ENCODE data around the gene ZFPM1. TPM values are rescaled to one million over a fixed set of nuclear protein-coding genes. Genes with fewer than 3 reads are reported as not detected.

The ZFPM1 gene
- total RNA-seq, 2 experiments from 2014 or later: 15.8 to 19.3 TPM

GRCh38 chr16:88421301-88421700, 31.8 kb upstream of the ZFPM1 start:
- DNase-seq (no peak), ATAC-seq (no peak)
- ChIA-PET CTCF (no interaction called here), POLR2A (interaction anchor here (0.6 kb wide), 1 partner anchor 810 kb away, joined by 3 read pairs; no protein-coding TSS in a partner anchor)
- Mint-ChIP-seq H3K27me3 (ENCODE audit: low read depth) (peaks cover 7% of the 10 kb centered on the region), H3K36me3 (ENCODE audit: low read depth) (no peaks in the 10 kb centered on the region), H3K27ac (no peak overlapping the region), H3K4me3 (no peak overlapping the region), H3K4me1 (ENCODE audit: low read depth) (no peaks in the 10 kb centered on the region), H3K9me3 (ENCODE audit: insufficient read depth) (no peaks in the 10 kb centered on the region)

DNA sequence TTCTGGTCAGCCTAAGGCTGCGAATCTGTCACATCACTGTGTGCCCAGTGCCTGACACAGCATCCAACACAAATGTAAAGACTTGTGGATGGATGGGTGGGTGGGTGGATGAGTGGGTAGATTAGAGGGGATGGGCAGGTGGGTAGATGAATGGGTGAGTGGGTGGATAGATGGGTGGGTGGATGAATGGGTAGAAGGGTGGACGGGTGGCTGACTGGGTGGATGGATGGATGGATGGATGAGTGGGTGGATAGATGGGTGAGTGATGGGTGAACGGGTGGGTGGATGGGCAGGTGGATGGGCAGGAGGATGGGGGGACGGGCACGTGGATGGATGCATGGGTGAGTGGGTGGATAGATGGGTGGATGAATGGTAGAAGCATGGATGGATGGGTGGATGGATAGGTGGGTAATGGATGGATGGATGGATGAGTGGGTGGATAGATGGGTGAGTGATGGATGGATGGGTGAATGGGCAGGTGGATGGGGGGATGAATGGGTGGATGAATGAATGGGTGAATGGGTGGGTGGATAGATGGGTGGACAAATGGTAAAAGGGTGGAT, 31.1 kb upstream of the ZFPM1 start:
- no peak overlapping the region for H3K27ac Mint-ChIP-seq
- H3K4me1 Mint-ChIP-seq (ENCODE audit: low read depth): no peaks in the 10 kb centered on the region
- no peaks in the 10 kb centered on the region for H3K9me3 Mint-ChIP-seq (ENCODE audit: insufficient read depth)
- H3K4me3 Mint-ChIP-seq: no peak overlapping the region
- DNase-seq: no peak
- no peaks in the 10 kb centered on the region for H3K36me3 Mint-ChIP-seq (ENCODE audit: low read depth)
- ChIA-PET POLR2A (no interaction called here), CTCF (no interaction called here)
- H3K27me3 Mint-ChIP-seq (ENCODE audit: low read depth): peaks cover 7% of the 10 kb centered on the region
- no peak for ATAC-seq

DNA sequence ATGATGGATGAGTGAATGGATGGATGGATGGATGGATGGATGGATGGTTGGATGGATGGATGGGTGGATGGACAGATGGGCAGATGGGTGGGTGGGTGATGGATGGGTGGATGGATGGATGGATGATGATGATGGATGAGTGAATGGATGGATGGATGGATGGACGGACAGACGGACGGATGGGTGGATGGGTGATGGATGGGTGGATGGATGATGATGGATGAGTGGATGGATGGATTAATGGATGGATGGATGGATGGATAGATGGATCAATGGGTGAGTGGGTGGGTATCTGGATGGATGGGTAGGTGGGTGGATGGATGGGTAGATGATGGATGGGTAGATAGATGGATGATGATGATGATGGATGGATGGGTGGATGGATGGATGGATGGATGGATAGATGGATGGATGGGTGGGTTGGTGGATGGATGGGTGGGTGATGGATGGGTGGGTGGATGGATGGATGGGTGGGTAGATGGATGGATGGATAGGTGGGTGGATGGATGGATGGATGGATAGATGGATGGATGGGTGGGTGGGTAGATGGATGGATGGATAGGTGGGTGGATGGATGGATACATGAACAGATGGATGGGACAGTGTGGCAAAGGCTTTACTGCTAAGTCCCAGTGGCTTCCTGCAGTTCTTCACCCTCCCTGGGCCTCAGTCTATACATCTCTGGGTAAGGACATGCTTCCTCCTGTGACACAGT, 30.2 kb upstream of the ZFPM1 start:
- ATAC-seq (no peak), DNase-seq (no peak)
- Mint-ChIP-seq H3K4me1 (ENCODE audit: low read depth) (no peaks in the 10 kb centered on the region), H3K9me3 (ENCODE audit: insufficient read depth) (no peaks in the 10 kb centered on the region), H3K4me3 (no peak overlapping the region), H3K27ac (no peak overlapping the region), H3K27me3 (ENCODE audit: low read depth) (peaks cover 7% of the 10 kb centered on the region), H3K36me3 (ENCODE audit: low read depth) (no peaks in the 10 kb centered on the region)
- POLR2A ChIA-PET: no interaction called here
- CTCF ChIA-PET: no interaction called here

DNA sequence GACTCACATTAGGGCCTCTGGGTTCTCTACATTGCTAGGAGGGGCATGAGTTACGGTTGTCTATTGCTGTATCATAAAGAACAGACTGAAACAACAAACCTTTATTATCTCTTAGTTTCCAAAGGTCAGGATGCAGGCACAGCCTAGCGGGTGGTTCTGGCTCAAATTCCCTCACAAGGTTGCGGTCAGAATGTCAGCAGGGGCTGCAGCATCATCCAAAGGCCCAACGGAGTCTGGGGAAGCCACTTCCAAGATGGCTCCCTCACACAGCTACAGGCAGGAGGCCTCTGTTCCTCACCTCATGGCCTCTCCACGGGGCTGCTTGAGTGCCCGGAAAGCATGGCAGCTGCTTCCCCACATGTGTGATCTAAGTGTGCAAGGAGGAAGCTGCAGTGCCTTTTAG, 29.6 kb upstream of the ZFPM1 start:
- no peak overlapping the region for H3K27ac Mint-ChIP-seq
- no peak overlapping the region for H3K4me3 Mint-ChIP-seq
- ChIA-PET CTCF (no interaction called here), POLR2A (no interaction called here)
- no peak for ATAC-seq
- H3K9me3 Mint-ChIP-seq (ENCODE audit: insufficient read depth): no peaks in the 10 kb centered on the region
- peaks cover 7% of the 10 kb centered on the region for H3K27me3 Mint-ChIP-seq (ENCODE audit: low read depth)
- no peaks in the 10 kb centered on the region for H3K36me3 Mint-ChIP-seq (ENCODE audit: low read depth)
- no peaks in the 10 kb centered on the region for H3K4me1 Mint-ChIP-seq (ENCODE audit: low read depth)
- no peak for DNase-seq

GRCh38 chr16:88424587-88425235, 28.4 kb upstream of the ZFPM1 start:
- Mint-ChIP-seq H3K4me3 (no peak overlapping the region), H3K27ac (no peak overlapping the region), H3K9me3 (ENCODE audit: insufficient read depth) (no peaks in the 10 kb centered on the region), H3K27me3 (ENCODE audit: low read depth) (peaks cover 7% of the 10 kb centered on the region), H3K36me3 (ENCODE audit: low read depth) (no peaks in the 10 kb centered on the region), H3K4me1 (ENCODE audit: low read depth) (peaks cover 1% of the 10 kb centered on the region)
- DNase-seq (no peak), ATAC-seq (no peak)
- ChIA-PET POLR2A (interaction anchor here (0.9 kb wide), 1 partner anchor 468 kb away, joined by 3 read pairs; no protein-coding TSS in a partner anchor), CTCF (interaction anchor here (1.3 kb wide), 1 partner anchor 13 kb away, joined by 5 read pairs; no protein-coding TSS in a partner anchor)

- ChIA-PET CTCF (no interaction called here), POLR2A (no interaction called here)
- H3K36me3 Mint-ChIP-seq (ENCODE audit: low read depth): no peaks in the 10 kb centered on the region
- peaks cover 4% of the 10 kb centered on the region for H3K4me1 Mint-ChIP-seq (ENCODE audit: low read depth)
- H3K27ac Mint-ChIP-seq: no peak overlapping the region
- H3K4me3 Mint-ChIP-seq: no peak overlapping the region
- peaks cover 7% of the 10 kb centered on the region for H3K27me3 Mint-ChIP-seq (ENCODE audit: low read depth)
- H3K9me3 Mint-ChIP-seq (ENCODE audit: insufficient read depth): no peaks in the 10 kb centered on the region
- no peak for ATAC-seq
- DNase-seq: no peak
These were observed 27.1 kb upstream of the ZFPM1 start for GRCh38 chr16:88426018-88426417.

DNA sequence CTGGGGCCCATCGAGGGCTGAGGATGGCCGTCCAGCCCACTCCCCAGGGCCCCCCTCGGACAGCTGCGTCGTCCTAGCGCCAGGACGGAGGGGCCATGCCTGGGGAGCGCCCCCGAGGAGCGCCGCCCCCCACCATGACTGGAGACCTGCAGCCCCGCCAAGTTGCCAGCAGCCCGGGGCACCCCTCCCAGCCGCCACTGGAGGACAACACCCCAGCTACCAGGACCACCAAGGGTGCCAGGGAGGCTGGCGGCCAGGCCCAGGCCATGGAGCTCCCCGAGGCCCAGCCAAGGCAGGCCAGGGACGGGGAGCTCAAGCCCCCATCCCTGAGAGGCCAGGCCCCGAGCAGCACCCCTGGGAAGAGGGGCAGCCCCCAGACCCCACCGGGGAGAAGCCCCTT, 25.7 kb upstream of the ZFPM1 start:
- ATAC-seq (no peak), DNase-seq (no peak)
- peaks cover 10% of the 10 kb centered on the region for H3K27me3 Mint-ChIP-seq (ENCODE audit: low read depth)
- H3K27ac Mint-ChIP-seq: no peak overlapping the region
- ChIA-PET POLR2A (no interaction called here), CTCF (interaction anchor here (3.8 kb wide), 1 partner anchor 11 kb away, joined by 14 read pairs; no protein-coding TSS in a partner anchor)
- H3K9me3 Mint-ChIP-seq (ENCODE audit: insufficient read depth): no peaks in the 10 kb centered on the region
- H3K4me3 Mint-ChIP-seq: no peak overlapping the region
- H3K4me1 Mint-ChIP-seq (ENCODE audit: low read depth): peaks cover 8% of the 10 kb centered on the region
- H3K36me3 Mint-ChIP-seq (ENCODE audit: low read depth): no peaks in the 10 kb centered on the region

DNA sequence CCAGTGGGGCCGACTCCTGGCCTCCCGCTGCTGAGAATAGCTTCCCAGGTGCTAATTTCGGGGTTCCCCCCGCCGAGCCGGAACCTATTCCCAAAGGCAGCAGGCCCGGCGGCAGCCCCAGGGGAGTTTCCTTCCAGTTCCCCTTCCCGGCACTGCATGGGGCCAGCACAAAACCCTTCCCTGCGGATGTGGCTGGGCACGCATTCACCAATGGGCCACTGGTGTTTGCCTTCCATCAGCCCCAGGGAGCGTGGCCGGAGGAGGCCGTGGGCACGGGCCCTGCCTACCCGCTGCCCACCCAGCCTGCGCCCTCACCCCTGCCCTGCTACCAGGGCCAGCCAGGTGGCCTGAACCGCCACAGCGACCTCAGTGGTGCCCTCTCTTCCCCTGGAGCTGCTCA, 24.9 kb upstream of the ZFPM1 start:
- ATAC-seq: no peak
- POLR2A ChIA-PET: no interaction called here
- CTCF ChIA-PET: interaction anchor here (3.8 kb wide), 1 partner anchor 10 kb away, joined by 14 read pairs; no protein-coding TSS in a partner anchor
- Mint-ChIP-seq H3K27ac (no peak overlapping the region), H3K9me3 (ENCODE audit: insufficient read depth) (no peaks in the 10 kb centered on the region), H3K4me1 (ENCODE audit: low read depth) (peaks cover 8% of the 10 kb centered on the region), H3K27me3 (ENCODE audit: low read depth) (peaks cover 8% of the 10 kb centered on the region), H3K4me3 (no peak overlapping the region), H3K36me3 (ENCODE audit: low read depth) (no peaks in the 10 kb centered on the region)
- DNase-seq: no peak

DNA sequence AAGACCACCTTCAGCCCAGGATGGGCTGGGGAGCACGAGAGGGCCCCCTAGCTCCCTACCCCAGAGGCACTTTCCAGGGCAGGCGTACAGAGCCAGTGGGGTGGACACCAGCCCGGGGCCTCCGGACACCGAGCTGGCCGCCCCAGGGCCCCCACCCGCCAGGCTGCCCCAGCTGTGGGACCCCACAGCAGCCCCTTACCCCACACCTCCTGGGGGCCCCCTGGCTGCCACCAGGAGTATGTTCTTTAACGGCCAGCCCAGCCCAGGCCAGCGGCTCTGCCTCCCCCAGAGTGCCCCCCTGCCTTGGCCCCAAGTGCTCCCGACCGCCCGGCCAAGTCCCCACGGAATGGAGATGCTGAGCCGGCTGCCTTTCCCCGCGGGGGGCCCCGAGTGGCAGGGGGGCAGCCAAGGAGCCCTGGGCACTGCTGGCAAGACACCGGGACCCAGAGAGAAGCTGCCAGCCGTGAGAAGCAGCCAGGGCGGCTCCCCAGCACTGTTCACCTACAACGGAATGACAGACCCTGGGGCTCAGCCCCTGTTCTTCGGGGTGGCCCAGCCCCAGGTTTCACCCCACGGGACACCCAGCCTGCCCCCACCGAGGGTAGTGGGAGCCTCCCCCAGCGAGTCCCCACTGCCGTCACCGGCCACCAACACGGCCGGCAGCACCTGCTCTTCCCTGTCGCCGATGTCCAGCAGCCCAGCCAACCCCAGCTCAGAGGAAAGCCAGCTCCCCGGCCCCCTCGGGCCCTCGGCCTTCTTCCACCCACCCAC, 24.3 kb upstream of the ZFPM1 start:
- H3K4me3 Mint-ChIP-seq: peak overlapping the region; percentile 18
- ChIA-PET POLR2A (no interaction called here), CTCF (interaction anchor here (3.8 kb wide), 1 partner anchor 10 kb away, joined by 14 read pairs; no protein-coding TSS in a partner anchor)
- no peaks in the 10 kb centered on the region for H3K9me3 Mint-ChIP-seq (ENCODE audit: insufficient read depth)
- H3K4me1 Mint-ChIP-seq (ENCODE audit: low read depth): peaks cover 8% of the 10 kb centered on the region
- ATAC-seq (no peak), DNase-seq (no peak)
- H3K27ac Mint-ChIP-seq: no peak overlapping the region
- no peaks in the 10 kb centered on the region for H3K36me3 Mint-ChIP-seq (ENCODE audit: low read depth)
- H3K27me3 Mint-ChIP-seq (ENCODE audit: low read depth): peaks cover 8% of the 10 kb centered on the region

GRCh38 chr16:88429387-88430184, 23.5 kb upstream of the ZFPM1 start:
- Mint-ChIP-seq H3K4me1 (ENCODE audit: low read depth) (peaks cover 8% of the 10 kb centered on the region), H3K36me3 (ENCODE audit: low read depth) (no peaks in the 10 kb centered on the region), H3K4me3 (peak overlapping the region; percentile 61), H3K9me3 (ENCODE audit: insufficient read depth) (no peaks in the 10 kb centered on the region), H3K27me3 (ENCODE audit: low read depth) (peaks cover 3% of the 10 kb centered on the region), H3K27ac (peak overlapping the region; percentile 39)
- DNase-seq (no peak), ATAC-seq (no peak)
- POLR2A ChIA-PET: interaction anchor here (1.2 to 1.3 kb wide), 2 partner anchors 469 to 472 kb away, joined by 4 to 5 read pairs; no protein-coding TSS in a partner anchor
- CTCF ChIA-PET: interaction anchor here (1.1 to 3.8 kb wide), 5 partner anchors 9 to 651 kb away, joined by 3 to 14 read pairs (median 5); partner anchors contain the start of gene BANP

- no peaks in the 10 kb centered on the region for H3K36me3 Mint-ChIP-seq (ENCODE audit: low read depth)
- H3K27ac Mint-ChIP-seq: peak overlapping the region; percentile 46
- peaks cover 3% of the 10 kb centered on the region for H3K27me3 Mint-ChIP-seq (ENCODE audit: low read depth)
- ATAC-seq (peak; percentile 40), DNase-seq (peak; percentile 41)
- POLR2A ChIA-PET: interaction anchor here (1.2 to 1.3 kb wide), 2 partner anchors 470 to 473 kb away, joined by 4 to 5 read pairs; no protein-coding TSS in a partner anchor
- CTCF ChIA-PET: interaction anchor here (1.1 to 3.8 kb wide), 6 partner anchors 8 to 651 kb away, joined by 3 to 14 read pairs (median 4); partner anchors contain the start of gene BANP
- peak overlapping the region; percentile 61 for H3K4me3 Mint-ChIP-seq
- H3K9me3 Mint-ChIP-seq (ENCODE audit: insufficient read depth): no peaks in the 10 kb centered on the region
- H3K4me1 Mint-ChIP-seq (ENCODE audit: low read depth): peaks cover 8% of the 10 kb centered on the region
These were observed 22.9 kb upstream of the ZFPM1 start for GRCh38 chr16:88430185-88430523.
